ENCODE data around the gene ACTG1. TPM values are rescaled to one million over a fixed set of nuclear protein-coding genes. Genes with fewer than 3 reads are reported as not detected.

The ACTG1 gene
- total RNA-seq, 2 experiments from 2014 or later, result 2,707 to 2,894 TPM

DNA sequence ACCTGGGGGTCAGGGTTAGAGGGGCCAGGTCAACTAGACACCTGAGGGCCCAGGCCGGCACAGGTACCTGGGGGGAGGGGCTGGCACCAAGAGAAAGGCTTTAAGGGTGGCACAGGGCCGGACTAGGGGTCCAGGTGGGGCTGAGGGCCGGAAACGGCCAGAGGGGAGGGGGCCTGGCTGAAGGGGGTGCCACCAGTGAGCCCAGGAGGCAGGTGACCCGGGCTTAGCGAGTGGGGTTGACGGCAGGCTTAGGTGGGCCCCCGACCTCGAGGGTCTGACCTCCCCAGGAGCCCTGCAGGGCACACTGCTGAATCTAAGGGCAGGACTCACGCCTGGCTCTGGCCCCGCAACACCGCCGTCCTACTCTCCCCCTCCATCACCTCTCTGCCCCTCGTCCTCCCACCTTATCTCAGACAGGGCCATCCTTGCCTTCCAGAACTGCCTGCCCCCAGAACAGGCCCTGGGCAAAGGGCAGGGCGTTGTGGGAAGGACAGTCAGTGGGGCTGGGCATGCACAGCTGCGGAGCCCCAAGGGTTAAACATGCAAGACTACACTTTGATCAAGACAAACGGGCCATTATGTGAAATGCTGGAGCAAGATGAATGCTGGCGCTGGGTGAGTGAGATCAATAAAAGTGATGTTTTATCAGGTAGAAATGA lies 44.4 kb downstream of the ACTG1 start:
- Histone ChIP-seq H4K20me1 (ENCODE audit: insufficient read depth, low read length) (no peaks in the 10 kb centered on the region), H3K9me2 (ENCODE audit: insufficient read depth, low read length) (no peaks in the 10 kb centered on the region), H3K27ac (ENCODE audit: low read depth, low read length, poor library complexity, severe bottlenecking) (no peak overlapping the region), H3K79me2 (ENCODE audit: insufficient read depth, low read depth, low read length) (no peaks in the 10 kb centered on the region), H2AFZ (ENCODE audit: low read length) (no peak overlapping the region), H3K36me3 (ENCODE audit: insufficient read depth, low read length) (no peaks in the 10 kb centered on the region), H3K4me3 (ENCODE audit: low read depth, low read length, poor library complexity, severe bottlenecking) (no peak overlapping the region), H3K4me1 (ENCODE audit: insufficient read depth, low read length, poor library complexity, severe bottlenecking) (peaks cover 7% of the 10 kb centered on the region), H3K9me3 (ENCODE audit: low read length) (no peaks in the 10 kb centered on the region), H3K4me2 (ENCODE audit: low read length) (no peak overlapping the region)
- TF ChIP-seq, protein P1, sequence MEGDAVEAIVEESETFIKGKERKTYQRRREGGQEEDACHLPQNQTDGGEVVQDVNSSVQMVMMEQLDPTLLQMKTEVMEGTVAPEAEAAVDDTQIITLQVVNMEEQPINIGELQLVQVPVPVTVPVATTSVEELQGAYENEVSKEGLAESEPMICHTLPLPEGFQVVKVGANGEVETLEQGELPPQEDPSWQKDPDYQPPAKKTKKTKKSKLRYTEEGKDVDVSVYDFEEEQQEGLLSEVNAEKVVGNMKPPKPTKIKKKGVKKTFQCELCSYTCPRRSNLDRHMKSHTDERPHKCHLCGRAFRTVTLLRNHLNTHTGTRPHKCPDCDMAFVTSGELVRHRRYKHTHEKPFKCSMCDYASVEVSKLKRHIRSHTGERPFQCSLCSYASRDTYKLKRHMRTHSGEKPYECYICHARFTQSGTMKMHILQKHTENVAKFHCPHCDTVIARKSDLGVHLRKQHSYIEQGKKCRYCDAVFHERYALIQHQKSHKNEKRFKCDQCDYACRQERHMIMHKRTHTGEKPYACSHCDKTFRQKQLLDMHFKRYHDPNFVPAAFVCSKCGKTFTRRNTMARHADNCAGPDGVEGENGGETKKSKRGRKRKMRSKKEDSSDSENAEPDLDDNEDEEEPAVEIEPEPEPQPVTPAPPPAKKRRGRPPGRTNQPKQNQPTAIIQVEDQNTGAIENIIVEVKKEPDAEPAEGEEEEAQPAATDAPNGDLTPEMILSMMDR (conservative IDR thresholded peaks at IDR 0.05; ENCODE audit: low read length), result no peak
- TF ChIP-seq EZH2phosphoT487 (IDR thresholded peaks at IDR 0.05; ENCODE audit: borderline replicate concordance, low read depth, low read length), result no peak
- ChIA-PET CTCF (ENCODE audit: unreplicated experiment) (no interaction called here), POLR2A (no interaction called here)
- BruUV-seq (replicated peaks), result no TSS peak
- DNase-seq (ENCODE audit: low spot score), result no peak
- intact Hi-C loops (cut with micrococcal nuclease; ENCODE audit: unreplicated experiment), result no loop called here

DNA sequence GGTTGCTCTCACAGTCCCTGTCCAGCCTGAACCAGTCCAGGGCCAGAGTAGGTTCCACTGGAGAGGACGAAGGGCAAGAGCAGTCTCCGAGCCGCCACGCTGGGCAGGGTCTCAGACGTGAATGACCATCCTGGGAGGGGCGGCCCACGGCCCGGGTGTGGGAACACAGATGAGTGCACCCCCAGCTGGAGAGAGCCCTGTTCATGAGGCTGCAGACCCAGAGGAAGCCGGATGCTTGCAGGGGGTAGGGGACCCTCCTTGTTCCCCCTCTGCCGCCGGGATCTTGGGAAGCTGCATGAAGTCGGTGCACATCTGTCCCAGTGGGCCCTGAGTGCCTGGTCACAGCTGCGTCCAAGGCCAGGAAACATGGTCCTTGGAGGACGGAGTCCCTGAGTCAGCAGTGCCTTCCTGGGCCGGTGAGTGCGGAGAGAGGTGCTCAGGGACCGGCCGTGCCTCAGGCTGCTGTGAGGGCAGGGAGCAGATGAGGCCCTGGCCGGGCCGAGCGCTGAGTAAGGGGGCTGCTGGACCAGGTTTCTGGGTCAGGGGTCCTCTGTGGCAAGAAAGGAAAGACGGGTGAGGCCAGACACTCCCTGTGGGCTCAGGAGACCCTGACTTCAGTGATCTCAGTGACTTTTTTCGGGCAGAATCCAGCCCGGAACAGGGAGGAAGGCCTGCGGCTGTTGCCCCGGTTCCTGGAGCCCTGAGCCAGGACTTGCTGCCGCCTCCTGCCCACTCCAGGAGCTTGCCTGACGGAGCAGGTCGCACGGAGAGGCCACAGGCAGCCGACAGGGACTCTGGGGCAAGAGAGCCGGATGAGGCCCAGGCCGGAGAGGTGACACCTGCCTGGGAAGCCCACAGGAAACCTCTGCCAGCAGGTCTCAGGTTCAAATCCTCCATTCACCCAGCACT lies 45.8 kb downstream of the ACTG1 start:
- BruUV-seq (replicated peaks), result no TSS peak
- no peaks in the 10 kb centered on the region for H3K9me2 ChIP-seq (ENCODE audit: insufficient read depth, low read length)
- TF ChIP-seq EZH2phosphoT487 (IDR thresholded peaks at IDR 0.05; ENCODE audit: borderline replicate concordance, low read depth, low read length), result no peak
- TF ChIP-seq, protein P1 (conservative IDR thresholded peaks at IDR 0.05; ENCODE audit: low read length), result no peak
- no peak for DNase-seq (ENCODE audit: low spot score)
- no peaks in the 10 kb centered on the region for H3K4me1 ChIP-seq (ENCODE audit: insufficient read depth, low read length, poor library complexity, severe bottlenecking)
- no peaks in the 10 kb centered on the region for H3K36me3 ChIP-seq (ENCODE audit: insufficient read depth, low read length)
- intact Hi-C loops (cut with micrococcal nuclease; ENCODE audit: unreplicated experiment), result no loop called here
- ChIA-PET POLR2A (no interaction called here), CTCF (ENCODE audit: unreplicated experiment) (no interaction called here)
- H4K20me1 ChIP-seq (ENCODE audit: insufficient read depth, low read length), result no peaks in the 10 kb centered on the region
- H3K4me3 ChIP-seq (ENCODE audit: low read depth, low read length, poor library complexity, severe bottlenecking), result no peak overlapping the region
- no peak overlapping the region for H3K27ac ChIP-seq (ENCODE audit: low read depth, low read length, poor library complexity, severe bottlenecking)
- no peak overlapping the region for H3K4me2 ChIP-seq (ENCODE audit: low read length)
- no peak overlapping the region for H2AFZ ChIP-seq (ENCODE audit: low read length)
- H3K79me2 ChIP-seq (ENCODE audit: insufficient read depth, low read depth, low read length), result no peaks in the 10 kb centered on the region
- no peaks in the 10 kb centered on the region for H3K9me3 ChIP-seq (ENCODE audit: low read length)

GRCh38 chr17:81465910-81466309 lies 46.7 kb downstream of the ACTG1 start:
- Histone ChIP-seq H4K20me1 (ENCODE audit: insufficient read depth, low read length) (no peaks in the 10 kb centered on the region), H3K27ac (ENCODE audit: low read depth, low read length, poor library complexity, severe bottlenecking) (no peak overlapping the region), H3K9me2 (ENCODE audit: insufficient read depth, low read length) (no peaks in the 10 kb centered on the region), H3K4me2 (ENCODE audit: low read length) (no peak overlapping the region), H3K9me3 (ENCODE audit: low read length) (no peaks in the 10 kb centered on the region), H3K4me1 (ENCODE audit: insufficient read depth, low read length, poor library complexity, severe bottlenecking) (no peaks in the 10 kb centered on the region), H2AFZ (ENCODE audit: low read length) (no peak overlapping the region), H3K4me3 (ENCODE audit: low read depth, low read length, poor library complexity, severe bottlenecking) (no peak overlapping the region), H3K79me2 (ENCODE audit: insufficient read depth, low read depth, low read length) (no peaks in the 10 kb centered on the region), H3K36me3 (ENCODE audit: insufficient read depth, low read length) (no peaks in the 10 kb centered on the region)
- ChIA-PET CTCF (ENCODE audit: unreplicated experiment) (no interaction called here), POLR2A (no interaction called here)
- intact Hi-C loops (cut with micrococcal nuclease; ENCODE audit: unreplicated experiment), result no loop called here
- no peak for DNase-seq (ENCODE audit: low spot score)
- no TSS peak for BruUV-seq (replicated peaks)
- TF ChIP-seq EZH2phosphoT487 (IDR thresholded peaks at IDR 0.05; ENCODE audit: borderline replicate concordance, low read depth, low read length), result no peak
